ENCODE data around the gene PTPRG.

DNA sequence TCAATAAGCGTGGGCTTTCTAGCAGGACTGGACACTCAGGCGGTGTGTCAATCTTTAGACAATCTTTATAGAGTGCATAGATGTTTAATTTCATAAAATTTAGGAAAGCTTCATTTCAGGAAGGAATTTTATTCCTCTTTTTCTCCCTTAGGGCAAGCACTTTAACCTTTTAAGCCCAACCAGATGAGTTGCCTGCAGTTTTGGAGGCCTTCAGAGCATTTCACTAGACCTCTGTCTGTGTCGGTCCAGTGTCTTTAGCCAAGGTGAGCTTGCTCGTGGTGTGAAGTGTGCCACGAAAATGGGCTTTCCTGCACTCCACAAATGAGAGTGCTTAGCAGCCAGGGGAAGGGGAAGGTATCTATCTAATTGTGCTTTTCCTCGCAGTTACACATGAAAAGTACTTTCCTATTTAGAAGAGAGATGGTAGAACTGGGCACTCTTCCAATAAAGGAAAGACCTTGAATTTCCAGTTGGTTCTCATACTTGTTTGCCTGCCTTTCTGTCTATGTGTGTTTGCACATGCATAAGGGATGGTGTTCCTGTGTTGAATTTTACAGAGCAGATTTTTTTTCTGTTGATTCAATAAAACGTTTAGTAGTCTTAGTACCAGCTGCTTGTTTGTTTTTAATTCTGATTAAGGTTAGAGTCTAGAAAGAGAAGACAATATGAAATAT lies 758.3 kb downstream of the PTPRG start:
- no peak for TF ChIP-seq POLR2A (IDR thresholded peaks at IDR 0.05)
- TF ChIP-seq, protein P1, sequence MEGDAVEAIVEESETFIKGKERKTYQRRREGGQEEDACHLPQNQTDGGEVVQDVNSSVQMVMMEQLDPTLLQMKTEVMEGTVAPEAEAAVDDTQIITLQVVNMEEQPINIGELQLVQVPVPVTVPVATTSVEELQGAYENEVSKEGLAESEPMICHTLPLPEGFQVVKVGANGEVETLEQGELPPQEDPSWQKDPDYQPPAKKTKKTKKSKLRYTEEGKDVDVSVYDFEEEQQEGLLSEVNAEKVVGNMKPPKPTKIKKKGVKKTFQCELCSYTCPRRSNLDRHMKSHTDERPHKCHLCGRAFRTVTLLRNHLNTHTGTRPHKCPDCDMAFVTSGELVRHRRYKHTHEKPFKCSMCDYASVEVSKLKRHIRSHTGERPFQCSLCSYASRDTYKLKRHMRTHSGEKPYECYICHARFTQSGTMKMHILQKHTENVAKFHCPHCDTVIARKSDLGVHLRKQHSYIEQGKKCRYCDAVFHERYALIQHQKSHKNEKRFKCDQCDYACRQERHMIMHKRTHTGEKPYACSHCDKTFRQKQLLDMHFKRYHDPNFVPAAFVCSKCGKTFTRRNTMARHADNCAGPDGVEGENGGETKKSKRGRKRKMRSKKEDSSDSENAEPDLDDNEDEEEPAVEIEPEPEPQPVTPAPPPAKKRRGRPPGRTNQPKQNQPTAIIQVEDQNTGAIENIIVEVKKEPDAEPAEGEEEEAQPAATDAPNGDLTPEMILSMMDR (IDR thresholded peaks at IDR 0.05): no peak
